Stimulated activated naive CD8-positive, alpha-beta T cell treated with anti-CD3 and anti-CD28 coated beads, Interleukin-15, Interleukin-2, amounts not matched to agents 100 ng/mL and 50 ng/mL, for 24 hours (primary cell): Measurements from ENCODE around the gene SV2C.
"Not testable (repeated sequence)": the region's sequence is repeated elsewhere in the genome, so short reads cannot be mapped to it uniquely, and the experiment has no call there.

Experiments used
- H3K27ac Mint-ChIP-seq: one replicate; pipeline ENCODE4 v1.8.0; 2021; ENCODE audit warnings: mild to moderate bottlenecking, mixed read lengths
- H3K27me3 Mint-ChIP-seq: one replicate; pipeline ENCODE4 v1.8.0; 2021; ENCODE audit warnings: mixed read lengths
- H3K36me3 Mint-ChIP-seq: one replicate; pipeline ENCODE4 v1.8.0; 2021; ENCODE audit warnings: low read depth, mixed read lengths
- H3K4me1 Mint-ChIP-seq: one replicate; pipeline ENCODE4 v1.8.0; 2021; ENCODE audit warnings: low read depth, mixed read lengths
- H3K4me3 Mint-ChIP-seq: one replicate; pipeline ENCODE4 v1.8.0; 2021; ENCODE audit warnings: mild to moderate bottlenecking, mixed read lengths
- H3K9me3 Mint-ChIP-seq: one replicate; pipeline ENCODE4 v1.8.0; 2021; ENCODE audit warnings: mixed read lengths

Gene SV2C

GRCh38 chr5:76351176-76351575 lies 268.0 kb downstream of the SV2C start:
- no peaks in the 10 kb centered on the region for H3K36me3 Mint-ChIP-seq
- H3K4me3 Mint-ChIP-seq: no peak overlapping the region
- H3K27ac Mint-ChIP-seq: no peak overlapping the region
- no peaks in the 10 kb centered on the region for H3K9me3 Mint-ChIP-seq
- H3K4me1 Mint-ChIP-seq: peaks cover 7% of the 10 kb centered on the region
- H3K27me3 Mint-ChIP-seq: no peaks in the 10 kb centered on the region

- no peak overlapping the region for H3K27ac Mint-ChIP-seq
- H3K4me1 Mint-ChIP-seq: peaks cover 7% of the 10 kb centered on the region
- no peaks in the 10 kb centered on the region for H3K9me3 Mint-ChIP-seq
- H3K27me3 Mint-ChIP-seq: no peaks in the 10 kb centered on the region
- H3K4me3 Mint-ChIP-seq: no peak overlapping the region
- H3K36me3 Mint-ChIP-seq: no peaks in the 10 kb centered on the region
Observed at GRCh38 chr5:76351577-76351976, 268.4 kb downstream of the SV2C start.

DNA sequence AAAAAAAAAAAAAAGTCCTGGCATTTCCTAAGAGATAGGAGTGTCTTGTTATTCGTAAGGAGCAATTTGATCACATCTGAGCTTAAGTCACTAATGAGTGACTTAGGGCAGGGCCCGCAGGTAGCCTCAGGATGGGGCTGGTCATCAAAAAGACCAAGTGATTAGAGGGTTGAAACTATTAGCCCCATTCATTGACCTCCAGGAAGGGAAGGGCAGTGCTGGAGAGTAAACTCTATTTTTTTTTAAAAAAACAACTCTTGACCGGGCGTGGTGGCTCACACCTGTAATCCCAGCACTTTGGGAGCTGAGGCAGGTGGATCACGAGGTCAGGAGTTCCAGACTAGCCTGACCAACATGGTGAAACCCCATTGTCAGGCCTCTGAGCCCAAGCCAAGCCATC lies 273.7 kb downstream of the SV2C start:
- Mint-ChIP-seq H3K27ac (no peak overlapping the region), H3K36me3 (no peaks in the 10 kb centered on the region), H3K9me3 (no peaks in the 10 kb centered on the region), H3K27me3 (no peaks in the 10 kb centered on the region), H3K4me1 (peaks cover 4% of the 10 kb centered on the region), H3K4me3 (no peak overlapping the region)

- Mint-ChIP-seq H3K9me3 (no peaks in the 10 kb centered on the region), H3K27me3 (no peaks in the 10 kb centered on the region), H3K27ac (no peak overlapping the region), H3K4me1 (peaks cover 21% of the 10 kb centered on the region), H3K4me3 (no peak overlapping the region), H3K36me3 (no peaks in the 10 kb centered on the region)
Observed at GRCh38 chr5:76363352-76364225, 280.4 kb downstream of the SV2C start.

DNA sequence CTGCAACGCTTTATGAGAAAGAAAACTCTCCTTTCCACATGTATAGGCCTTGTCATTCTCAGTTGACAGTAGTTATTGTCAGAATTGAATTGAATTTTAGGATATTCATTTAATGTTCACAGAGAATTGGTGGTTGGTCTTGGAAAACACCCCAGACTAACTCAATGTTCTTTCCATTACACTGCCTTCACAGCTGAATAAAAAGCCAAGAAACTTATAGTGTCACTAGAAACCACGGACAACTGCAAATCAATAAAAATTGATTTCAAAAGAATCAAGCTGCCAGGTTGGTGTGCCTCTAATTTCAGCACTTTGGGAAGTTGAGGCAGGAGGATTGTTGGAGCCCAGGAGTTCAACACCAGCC lies 281.0 kb downstream of the SV2C start:
- no peaks in the 10 kb centered on the region for H3K9me3 Mint-ChIP-seq
- H3K27ac Mint-ChIP-seq: no peak overlapping the region
- no peaks in the 10 kb centered on the region for H3K36me3 Mint-ChIP-seq
- H3K4me1 Mint-ChIP-seq: peaks cover 27% of the 10 kb centered on the region
- no peak overlapping the region for H3K4me3 Mint-ChIP-seq
- no peaks in the 10 kb centered on the region for H3K27me3 Mint-ChIP-seq

DNA sequence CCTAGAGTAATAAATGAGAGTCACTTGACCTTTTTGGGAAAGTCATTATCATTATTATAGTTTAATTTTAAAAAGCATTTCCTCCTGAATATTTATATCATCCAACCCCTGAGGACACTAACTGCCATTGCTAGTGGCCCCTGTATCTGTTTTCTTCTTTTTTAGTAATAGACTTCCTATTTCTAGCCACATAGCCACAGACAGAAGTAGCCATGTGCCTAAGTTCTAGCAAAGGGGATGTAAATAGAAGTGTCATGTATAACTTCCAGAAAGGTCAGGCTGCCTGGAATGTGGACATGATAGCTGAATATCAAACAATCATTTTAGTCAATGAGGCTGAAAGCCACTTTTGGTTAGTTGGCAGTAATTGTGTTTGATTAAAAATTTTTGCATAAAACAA lies 282.4 kb downstream of the SV2C start:
- no peaks in the 10 kb centered on the region for H3K9me3 Mint-ChIP-seq
- no peaks in the 10 kb centered on the region for H3K36me3 Mint-ChIP-seq
- H3K4me1 Mint-ChIP-seq: peaks cover 28% of the 10 kb centered on the region
- H3K27me3 Mint-ChIP-seq: no peaks in the 10 kb centered on the region
- no peak overlapping the region for H3K27ac Mint-ChIP-seq
- H3K4me3 Mint-ChIP-seq: no peak overlapping the region

GRCh38 chr5:76366596-76366995 lies 283.4 kb downstream of the SV2C start:
- H3K4me3 Mint-ChIP-seq: no peak overlapping the region
- no peak overlapping the region for H3K27ac Mint-ChIP-seq
- H3K27me3 Mint-ChIP-seq: no peaks in the 10 kb centered on the region
- peaks cover 28% of the 10 kb centered on the region for H3K4me1 Mint-ChIP-seq
- H3K36me3 Mint-ChIP-seq: no peaks in the 10 kb centered on the region
- no peaks in the 10 kb centered on the region for H3K9me3 Mint-ChIP-seq

DNA sequence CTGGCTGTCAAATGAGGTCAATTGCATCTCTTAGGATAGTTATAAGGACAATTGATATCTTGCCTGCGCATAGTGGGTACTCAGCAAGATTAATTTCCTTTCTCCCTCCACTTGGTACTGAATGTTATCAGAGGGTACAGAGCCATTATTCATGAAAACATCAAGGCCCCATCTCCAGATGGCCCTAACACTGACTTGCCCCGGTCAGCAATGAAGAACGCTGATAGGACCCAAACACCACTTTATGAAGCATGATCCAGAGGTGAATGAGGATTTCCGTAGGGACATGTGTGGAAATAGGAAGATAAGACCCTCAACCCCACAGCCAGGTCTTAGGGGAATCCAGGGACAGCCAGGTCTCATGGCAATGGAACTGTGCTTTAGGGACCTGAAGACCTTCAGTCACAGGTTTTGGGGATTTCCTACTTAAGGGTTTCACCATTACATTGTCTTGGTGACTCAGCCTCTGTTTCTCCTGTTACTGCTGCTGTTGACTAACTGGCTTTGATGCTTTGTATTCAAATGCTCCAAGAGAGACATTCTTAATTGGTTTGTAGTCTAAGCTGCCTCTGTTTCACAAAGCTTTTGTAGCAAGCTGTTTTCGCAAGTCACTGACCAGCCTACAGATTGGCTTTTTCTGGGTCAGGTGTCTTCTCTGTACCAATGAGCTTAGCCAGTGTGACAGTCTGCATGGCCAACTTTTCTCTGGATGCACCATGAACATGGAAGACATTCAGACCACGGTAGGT lies 284.6 kb downstream of the SV2C start:
- Mint-ChIP-seq H3K9me3 (no peaks in the 10 kb centered on the region), H3K4me1 (peaks cover 33% of the 10 kb centered on the region), H3K4me3 (no peak overlapping the region), H3K27ac (peak overlapping the region; percentile 63), H3K36me3 (no peaks in the 10 kb centered on the region), H3K27me3 (peaks cover 2% of the 10 kb centered on the region)

DNA sequence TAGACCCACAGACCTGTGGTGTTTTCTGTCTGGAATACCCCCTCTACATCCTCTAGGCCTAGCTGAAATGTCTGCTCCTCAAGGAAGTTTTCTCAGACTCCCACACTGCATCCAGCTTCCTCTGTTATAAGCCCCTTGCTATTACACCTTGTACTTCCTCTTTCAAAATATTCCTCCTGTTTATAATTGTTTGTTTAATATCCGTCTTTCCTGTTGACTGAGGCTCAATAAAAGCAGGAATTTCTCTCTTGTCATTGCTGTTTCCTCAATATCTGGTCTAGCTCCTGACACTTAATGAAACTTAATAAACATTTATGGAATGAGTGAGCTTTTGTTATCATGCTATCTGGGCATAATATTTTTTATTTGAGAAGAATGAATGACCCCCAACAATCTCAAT lies 285.8 kb downstream of the SV2C start:
- no peaks in the 10 kb centered on the region for H3K9me3 Mint-ChIP-seq
- peaks cover 32% of the 10 kb centered on the region for H3K4me1 Mint-ChIP-seq
- no peak overlapping the region for H3K4me3 Mint-ChIP-seq
- peaks cover 3% of the 10 kb centered on the region for H3K27me3 Mint-ChIP-seq
- H3K36me3 Mint-ChIP-seq: no peaks in the 10 kb centered on the region
- H3K27ac Mint-ChIP-seq: peak overlapping the region; percentile 79

DNA sequence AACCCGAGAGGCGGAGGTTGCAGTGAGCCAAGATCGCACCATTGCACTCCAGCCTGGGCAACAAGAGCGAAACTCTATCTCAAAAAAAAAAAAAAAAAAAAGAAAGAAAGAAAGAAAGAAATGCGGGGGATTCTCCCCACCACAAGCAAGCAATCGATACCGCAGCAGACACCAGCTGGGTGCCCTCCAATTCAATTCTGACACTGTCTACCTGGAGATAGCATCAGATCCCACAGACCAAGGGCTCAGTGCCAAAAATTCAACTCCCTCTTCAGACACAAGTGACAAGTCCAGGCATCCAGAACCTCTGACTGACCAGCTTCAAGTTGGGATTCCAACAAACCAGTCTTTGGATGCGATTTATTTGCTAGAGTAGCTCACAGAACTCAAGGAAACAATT lies 286.5 kb downstream of the SV2C start:
- not testable (repeated sequence) for H3K9me3 Mint-ChIP-seq, H3K27me3 Mint-ChIP-seq, H3K27ac Mint-ChIP-seq, H3K4me3 Mint-ChIP-seq, H3K36me3 Mint-ChIP-seq
- H3K4me1 Mint-ChIP-seq: peaks cover 30% of the 10 kb centered on the region

- no peaks in the 10 kb centered on the region for H3K36me3 Mint-ChIP-seq
- no peaks in the 10 kb centered on the region for H3K9me3 Mint-ChIP-seq
- no peak overlapping the region for H3K4me3 Mint-ChIP-seq
- H3K27ac Mint-ChIP-seq: no peak overlapping the region
- peaks cover 30% of the 10 kb centered on the region for H3K4me1 Mint-ChIP-seq
- peaks cover 3% of the 10 kb centered on the region for H3K27me3 Mint-ChIP-seq
Observed at GRCh38 chr5:76371960-76372322, 288.8 kb downstream of the SV2C start.

DNA sequence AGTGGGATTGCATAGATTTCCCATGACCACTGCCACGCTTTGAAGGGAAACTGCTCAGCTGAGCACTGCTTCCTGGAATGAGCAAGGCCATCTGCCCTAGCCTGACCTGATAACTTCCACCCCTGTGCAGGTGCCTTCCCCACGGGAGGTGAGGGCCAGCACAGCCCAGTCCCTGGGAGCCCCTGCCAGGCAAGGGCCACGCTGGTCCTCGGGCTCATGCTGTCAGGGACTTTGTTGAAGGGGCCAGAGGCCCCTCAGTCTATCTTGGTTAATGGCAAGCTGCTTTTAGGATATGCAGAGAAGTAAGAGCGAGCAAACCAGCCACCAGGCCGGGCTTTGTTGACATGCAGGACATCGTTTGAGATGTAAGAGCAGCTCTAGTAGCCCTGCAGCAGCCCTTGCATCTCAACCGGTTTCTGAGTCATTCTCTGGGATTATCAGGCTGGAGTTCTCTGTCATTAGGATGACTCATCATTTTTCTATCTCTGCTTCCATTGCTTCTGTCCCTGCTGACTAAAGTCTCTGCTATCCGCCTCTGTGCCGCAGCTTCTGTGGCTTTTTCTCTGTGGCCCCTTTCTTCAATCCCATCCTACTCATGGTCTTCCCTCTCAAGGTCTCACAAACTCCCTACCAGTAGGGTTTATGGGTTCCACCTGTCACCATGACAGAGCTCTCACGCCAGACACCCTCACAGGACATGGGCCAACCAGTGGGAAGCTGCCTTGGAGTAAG lies 289.3 kb downstream of the SV2C start:
- H3K9me3 Mint-ChIP-seq: no peaks in the 10 kb centered on the region
- H3K27ac Mint-ChIP-seq: no peak overlapping the region
- H3K4me1 Mint-ChIP-seq: peaks cover 24% of the 10 kb centered on the region
- H3K27me3 Mint-ChIP-seq: peaks cover 3% of the 10 kb centered on the region
- no peaks in the 10 kb centered on the region for H3K36me3 Mint-ChIP-seq
- no peak overlapping the region for H3K4me3 Mint-ChIP-seq

GRCh38 chr5:76376148-76376865 lies 293.1 kb downstream of the SV2C start:
- H3K4me3 Mint-ChIP-seq: no peak overlapping the region
- H3K27me3 Mint-ChIP-seq: peaks cover 3% of the 10 kb centered on the region
- no peak overlapping the region for H3K27ac Mint-ChIP-seq
- no peaks in the 10 kb centered on the region for H3K36me3 Mint-ChIP-seq
- peaks cover 25% of the 10 kb centered on the region for H3K4me1 Mint-ChIP-seq
- H3K9me3 Mint-ChIP-seq: no peaks in the 10 kb centered on the region

DNA sequence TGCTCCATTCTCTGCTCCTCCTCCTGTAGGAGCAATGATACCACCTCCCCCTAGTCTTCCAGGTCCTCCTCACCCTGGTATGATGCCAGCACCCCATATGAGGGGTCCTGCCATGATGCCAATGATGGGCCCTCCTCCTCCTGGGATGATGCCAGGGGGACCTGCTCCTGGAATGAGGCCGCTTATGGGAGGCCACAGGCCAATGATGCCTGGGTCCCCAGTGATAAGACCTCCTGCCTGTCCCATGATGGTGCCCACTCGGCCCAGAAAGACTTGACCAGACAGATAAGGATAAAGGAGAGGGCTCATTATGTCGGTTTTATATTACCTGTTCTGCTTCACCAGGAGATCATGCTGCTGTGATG lies 293.7 kb downstream of the SV2C start:
- H3K4me1 Mint-ChIP-seq: peaks cover 25% of the 10 kb centered on the region
- peaks cover 3% of the 10 kb centered on the region for H3K27me3 Mint-ChIP-seq
- no peaks in the 10 kb centered on the region for H3K9me3 Mint-ChIP-seq
- no peak overlapping the region for H3K4me3 Mint-ChIP-seq
- H3K36me3 Mint-ChIP-seq: no peaks in the 10 kb centered on the region
- no peak overlapping the region for H3K27ac Mint-ChIP-seq

- Mint-ChIP-seq H3K27me3 (no peaks in the 10 kb centered on the region), H3K4me3 (no peak overlapping the region)
Observed at GRCh38 chr5:76378355-76378754, 295.2 kb downstream of the SV2C start.

More at GRCh38 chr5:76378355-76378754, 295.2 kb downstream of the SV2C start:
- Mint-ChIP-seq H3K4me1 (peaks cover 23% of the 10 kb centered on the region), H3K27ac (peak overlapping the region; percentile 2), H3K36me3 (no peaks in the 10 kb centered on the region), H3K9me3 (no peaks in the 10 kb centered on the region)
